ENCODE data around the gene ACTN4. TPM values are rescaled to one million over a fixed set of nuclear protein-coding genes. Genes with fewer than 3 reads are reported as not detected.

The ACTN4 gene
- total and polyA plus RNA-seq, 2 of the 4 experiments (the other 2 are of a cell fraction), result 541 to 659 TPM

- TF ChIP-seq NFE2L2 (IDR thresholded peaks at IDR 0.05; ENCODE audit: low read depth, low read length), result no peak
Observed at GRCh38 chr19:38727868-38728660, 80.6 kb downstream of the ACTN4 start (continued).

GRCh38 chr19:38728752-38729541 is 81.5 kb downstream of the ACTN4 start:
- ChIA-PET POLR2A (ENCODE audit: unreplicated experiment) (no interaction called here), CTCF (no interaction called here)
- H3K9ac ChIP-seq (ENCODE audit: low read depth, low read length), result no peak overlapping the region
- H3K4me2 ChIP-seq (ENCODE audit: low read depth, low read length), result no peak overlapping the region
- H3K4me1 ChIP-seq (ENCODE audit: control insufficient read depth, insufficient read depth, low read length), result peaks cover 8% of the 10 kb centered on the region; the same call in 1 of the 2 replicates
- ATAC-seq (ENCODE audit: low read depth) (no peak), DNase-seq (no peak)
- H2BK15ac ChIP-seq (ENCODE audit: low read depth, low read length), result no peak overlapping the region
- H2BK5ac ChIP-seq (ENCODE audit: low read depth, low read length, poor library complexity, severe bottlenecking), result no peak overlapping the region
- no peak overlapping the region for H3K27ac ChIP-seq (ENCODE audit: insufficient read depth, low read length)
- H3K79me1 ChIP-seq (ENCODE audit: low read depth in 1 of 2, low read length in 2 of 2), result peaks cover 18 to 32% of the 10 kb centered on the region in 2 experiments
- H2AFZ ChIP-seq (replicated peaks; ENCODE audit: low read length, poor library complexity), result no peak overlapping the region
- no peak overlapping the region for H2BK20ac ChIP-seq (ENCODE audit: low read depth, low read length)
- H3K27me3 ChIP-seq (ENCODE audit: control insufficient read depth, insufficient read depth, low read length), result no peaks in the 10 kb centered on the region
- peaks cover 69% of the 10 kb centered on the region for H3K36me3 ChIP-seq (ENCODE audit: control insufficient read depth, insufficient read depth, low read length)
- BruUV-seq (replicated peaks), result no TSS peak
- H4K20me1 ChIP-seq (ENCODE audit: insufficient read depth, low read length), result peaks cover 21% of the 10 kb centered on the region
- no peak overlapping the region for H2AK5ac ChIP-seq (ENCODE audit: low read depth, low read length)
- H3K9me1 ChIP-seq (ENCODE audit: insufficient read depth, low read length), result 0 out of 2 replicates have a peak, but pooled peaks cover 3% of the 10 kb centered on the region
- no peak overlapping the region for H3K23ac ChIP-seq (ENCODE audit: low read depth, low read length)
- H4K91ac ChIP-seq (ENCODE audit: insufficient read depth, low read depth, low read length), result no peak overlapping the region
- H3K9me3 ChIP-seq (ENCODE audit: control insufficient read depth, insufficient read depth, low read length), result no peaks in the 10 kb centered on the region
- peak overlapping the region; percentile 28 for H2AK9ac ChIP-seq (replicated peaks; ENCODE audit: low read depth, low read length, poor library complexity)
- H4K5ac ChIP-seq (ENCODE audit: low read depth, low read length), result no peak overlapping the region
- WGBS, 2 experiments (ENCODE audit: extremely low coverage in 2 of 2, insufficient read length in 1 of 2), result 91% methylated on average over 24 of the region's 37 CpGs; no CpG with 5 or more reads in 1 of the 2 experiments
- dilution Hi-C loops (cut with HindIII; ENCODE audit: low sequenced_read_pairs, unreplicated experiment) (no loop called here), in situ Hi-C loops (cut with MboI; ENCODE audit: low sequenced_read_pairs) (loop anchor here (25.0 kb wide), 1 partner anchor 183 kb away; the partner anchor contains the start of gene CCER2), intact Hi-C loops (cut with micrococcal nuclease) (loop anchor here (2.0 kb wide), 1 partner anchor 202 kb away; the partner anchor contains the start of genes MRPS12 and SARS2)
- H3K14ac ChIP-seq (replicated peaks; ENCODE audit: low read depth, low read length), result no peak overlapping the region
- no peak overlapping the region for H3K4ac ChIP-seq (ENCODE audit: low read depth, low read length)
- no peak overlapping the region for H4K8ac ChIP-seq (ENCODE audit: low read depth in 2 of 2, low read length in 2 of 2)
- H3K4me3 ChIP-seq (ENCODE audit: insufficient read depth, low read depth, low read length), result no peak overlapping the region
- TF ChIP-seq POLR2A (IDR thresholded peaks at IDR 0.05; ENCODE audit: low read depth, low read length) (no peak), NFE2L2 (IDR thresholded peaks at IDR 0.05; ENCODE audit: low read depth, low read length) (no peak), MAZ (IDR thresholded peaks at IDR 0.05; ENCODE audit: borderline replicate concordance, low read depth, low read length) (no peak), RAD21 (IDR thresholded peaks at IDR 0.05; ENCODE audit: low read length) (no peak), USF2 (IDR thresholded peaks at IDR 0.05; ENCODE audit: low read depth, low read length) (no peak), FOS (IDR thresholded peaks at IDR 0.05; ENCODE audit: low read depth, low read length) (no peak), CEBPB (IDR thresholded peaks at IDR 0.05; ENCODE audit: low read depth, low read length) (no peak), RCOR1 (IDR thresholded peaks at IDR 0.05; ENCODE audit: insufficient replicate concordance, low read length) (no peak), CHD1 (IDR thresholded peaks at IDR 0.05; ENCODE audit: low read depth, low read length) (no peak), RFX5 (IDR thresholded peaks at IDR 0.05; ENCODE audit: low read depth, low read length) (no peak), MAFK (IDR thresholded peaks at IDR 0.05; ENCODE audit: low read depth, low read length) (no peak), CTCF (conservative IDR thresholded peaks at IDR 0.05; ENCODE audit: low read depth, low read length) (no peak), SMC3 (IDR thresholded peaks at IDR 0.05; ENCODE audit: low read depth, low read length) (no peak)
- no peak overlapping the region for H2BK120ac ChIP-seq (ENCODE audit: low read depth, low read length)
- H3K18ac ChIP-seq (ENCODE audit: low read depth, low read length), result no peak overlapping the region
- H3K56ac ChIP-seq (ENCODE audit: extremely low read depth, insufficient read depth, low read length), result no peak overlapping the region

Measured in IMR-90 (cell line).